Tibial artery (tissue), 4 donors: ENCODE measurements around the gene MRPL42.
A peak's percentile ranks its signal among the peaks of the same experiment; 100 is the strongest.
"Not testable (repeated sequence)": the region's sequence is repeated elsewhere in the genome, so short reads cannot be mapped to it uniquely, and the experiment has no call there.

ENCODE experiments used
- DNase-seq, 2 donors: peaks; one replicate each; pipeline ENCODE4 v3.0.0-alpha.2; 2019
- H3K27ac ChIP-seq, 2 donors: fragments of 200-600 bp; sonication (generic) in 1 of 2; 1 replicate in 1 of 2; 2 replicates in 1 of 2; pipeline ENCODE4 v1.5.1; 2018 to 2019; ENCODE audit warnings: mild to moderate bottlenecking in 1 of 2
- H3K27me3 ChIP-seq, 2 donors: fragments of 200-600 bp; sonication (generic) in 1 of 2; one replicate each; pipeline versions ENCODE4 v1.5.1 to v1.6.0; 2016 to 2019
- H3K36me3 ChIP-seq, 3 donors: fragments of 200-600 bp; sonication (generic) in 2 of 3; one replicate each; pipeline ENCODE4 v1.5.1; 2016 to 2019; ENCODE audit warnings: mild to moderate bottlenecking in 2 of 3
- H3K4me1 ChIP-seq, 4 donors: fragments of 200-600 bp; sonication (generic) in 2 of 4; 1 replicate in 3 of 4; 2 replicates in 1 of 4; pipeline ENCODE4 v1.5.1; 2016 to 2019
- H3K4me3 ChIP-seq, 2 donors: fragments of 200-600 bp; sonication (generic) in 1 of 2; 1 replicate in 1 of 2; 2 replicates in 1 of 2; pipeline ENCODE4 v1.5.1; 2018 to 2019; ENCODE audit warnings: mild to moderate bottlenecking in 2 of 2
- H3K9me3 ChIP-seq, 3 donors: fragments of 200-600 bp; sonication (generic) in 1 of 3; one replicate each; pipeline ENCODE4 v1.5.1; 2016 to 2019
- CTCF ChIP-seq, 2 experiments: fragments of 200-600 bp in 1 of 2; fragments of 450-650 bp in 1 of 2; IDR thresholded peaks; one replicate each; pipeline ENCODE4 v1.5.1; 2017 to 2019; ENCODE audit warnings: antibody characterized with exemption in 2 of 2, mild to moderate bottlenecking in 1 of 2, moderate library complexity in 1 of 2
- intact Hi-C: fragments of 100-400 bp; cut with DNase I; formaldehyde crosslinking; loops from one replicate; pipeline ENCODE4 v1.15.0; 2023; ENCODE audit warnings: low total_unique reads

MRPL42 gene

GRCh38 chr12:93494096-93494495 is 26.8 kb downstream of the MRPL42 start:
- H3K27me3 ChIP-seq, result no peaks in the 10 kb centered on the region
- TF ChIP-seq CTCF (IDR thresholded peaks at IDR 0.05), result no peak
- no peak overlapping the region for H3K4me3 ChIP-seq
- no peak overlapping the region for H3K27ac ChIP-seq
- intact Hi-C loops, result no loop called here
- H3K9me3 ChIP-seq, result no peaks in the 10 kb centered on the region
- peaks cover 24 to 49% (median 24%) of the 10 kb centered on the region in 3 donors for H3K36me3 ChIP-seq
- no peak for DNase-seq
- H3K4me1 ChIP-seq, result no peaks in the 10 kb centered on the region

GRCh38 chr12:93497456-93497855 is 30.1 kb downstream of the MRPL42 start:
- intact Hi-C loops, result no loop called here
- no peak for TF ChIP-seq CTCF (IDR thresholded peaks at IDR 0.05)
- Histone ChIP-seq H3K27me3 (no peaks in the 10 kb centered on the region), H3K36me3 (peaks cover 6 to 27% (median 11%) of the 10 kb centered on the region in 3 donors), H3K4me1 (no peaks in the 10 kb centered on the region), H3K9me3 (no peaks in the 10 kb centered on the region), H3K27ac (no peak overlapping the region), H3K4me3 (no peak overlapping the region)
- no peak for DNase-seq

DNA sequence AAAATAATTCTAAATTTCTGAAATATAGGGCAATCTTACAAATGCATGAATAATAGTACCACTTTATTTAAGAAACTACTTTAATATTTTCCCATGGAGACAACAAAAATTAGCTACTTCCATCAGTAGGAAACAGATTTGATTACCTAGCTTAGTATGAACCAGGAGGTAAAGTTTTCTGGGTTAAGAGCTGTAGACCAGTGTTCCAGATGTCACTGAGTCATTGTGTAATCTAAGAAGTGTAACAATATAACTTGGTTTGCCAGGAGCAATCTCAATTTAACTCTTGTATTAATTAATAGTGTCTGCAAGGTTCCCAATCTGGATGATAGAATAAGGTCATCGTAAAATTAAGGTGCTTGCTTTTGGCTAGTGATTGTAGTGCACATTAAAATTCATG is 31.5 kb downstream of the MRPL42 start:
- H3K4me3 ChIP-seq, H3K27ac ChIP-seq, H3K27me3 ChIP-seq, DNase-seq, H3K9me3 ChIP-seq, intact Hi-C loops, H3K4me1 ChIP-seq: not testable (repeated sequence)
- H3K36me3 ChIP-seq, result peaks cover 6 to 27% (median 11%) of the 10 kb centered on the region in 3 donors

DNA sequence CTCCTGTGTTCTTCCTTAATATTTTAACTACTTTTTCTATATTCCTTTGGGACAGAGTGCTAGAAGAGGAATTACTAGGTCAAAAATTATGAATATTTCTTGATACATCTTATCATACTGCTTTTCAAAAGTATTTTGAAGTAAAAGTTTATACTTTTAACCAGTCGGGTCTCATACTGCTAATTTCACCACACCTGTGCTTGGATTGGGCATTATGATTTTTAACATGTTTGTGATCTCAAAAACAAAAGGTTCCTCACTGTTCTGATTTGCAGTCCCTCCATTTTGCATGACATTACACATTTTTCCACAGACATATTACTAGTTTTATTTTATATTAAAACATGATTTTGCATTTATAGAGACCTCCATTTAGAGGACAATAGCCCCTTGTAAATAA is 32.9 kb downstream of the MRPL42 start:
- no peak overlapping the region for H3K4me3 ChIP-seq

GRCh38 chr12:93500667-93501066 is 33.4 kb downstream of the MRPL42 start:
- no peaks in the 10 kb centered on the region for H3K27me3 ChIP-seq
- no peaks in the 10 kb centered on the region for H3K4me1 ChIP-seq
- no peak overlapping the region for H3K27ac ChIP-seq
- H3K36me3 ChIP-seq, result peaks cover 5 to 13% (median 11%) of the 10 kb centered on the region in 3 donors
- TF ChIP-seq CTCF (IDR thresholded peaks at IDR 0.05), result no peak
- H3K4me3 ChIP-seq, result no peak overlapping the region
- H3K9me3 ChIP-seq, result no peaks in the 10 kb centered on the region
- intact Hi-C loops, result no loop called here
- no peak for DNase-seq

More for the DNA sequence above, 32.9 kb downstream of the MRPL42 start:
- intact Hi-C loops, result no loop called here
- Histone ChIP-seq H3K36me3 (peaks cover 5 to 18% (median 11%) of the 10 kb centered on the region in 3 donors), H3K27me3 (no peaks in the 10 kb centered on the region), H3K27ac (no peak overlapping the region), H3K9me3 (no peaks in the 10 kb centered on the region), H3K4me1 (no peaks in the 10 kb centered on the region)
- DNase-seq, result no peak
- TF ChIP-seq CTCF (IDR thresholded peaks at IDR 0.05), result no peak

DNA sequence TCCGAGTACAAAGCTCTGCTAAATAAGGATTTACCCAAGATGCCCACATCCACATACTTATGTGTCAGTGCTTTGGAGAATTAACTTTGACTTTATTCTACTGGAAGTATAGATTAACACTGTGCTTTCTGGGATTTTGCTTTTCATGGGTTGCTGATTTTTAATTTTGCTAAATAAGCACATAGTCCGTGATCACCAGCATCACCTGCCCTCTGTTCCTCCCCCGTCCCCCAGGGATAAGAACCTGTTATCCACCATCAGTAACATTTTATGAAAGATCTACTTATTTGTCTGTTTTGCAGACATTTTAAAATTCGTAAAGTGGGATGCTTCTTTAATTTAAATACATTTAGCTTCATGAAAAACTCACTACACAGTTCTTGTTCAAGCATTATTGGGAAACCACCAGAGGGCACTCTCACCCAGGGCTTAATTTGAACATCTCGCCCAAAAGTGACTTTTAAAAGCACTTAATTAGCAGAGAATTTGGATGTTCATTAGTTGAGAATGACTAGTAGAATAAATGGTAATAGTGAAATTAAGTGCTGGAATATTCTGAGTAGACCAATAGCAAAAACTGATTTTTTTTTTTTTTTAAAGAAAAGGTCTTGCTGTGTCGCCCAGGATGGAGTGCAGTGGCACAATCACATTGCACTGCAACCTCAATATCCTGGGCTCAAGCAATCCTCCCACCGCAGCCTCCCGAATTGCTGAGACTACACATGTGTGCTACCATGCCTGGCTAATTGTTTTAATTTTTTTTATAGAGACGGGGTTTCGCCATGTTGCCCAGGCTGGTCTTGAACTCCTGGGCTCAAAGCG is 35.7 kb downstream of the MRPL42 start:
- Histone ChIP-seq H3K27me3 (no peaks in the 10 kb centered on the region), H3K4me1 (no peaks in the 10 kb centered on the region), H3K27ac (no peak overlapping the region), H3K9me3 (no peaks in the 10 kb centered on the region), H3K4me3 (no peak overlapping the region), H3K36me3 (peaks cover 3 to 6% (median 5%) of the 10 kb centered on the region in 3 donors)
- no peak for DNase-seq
- intact Hi-C loops, result loop anchor here (2.0 kb wide), 1 partner anchor 600 kb away; no protein-coding TSS in a partner anchor
- TF ChIP-seq CTCF (IDR thresholded peaks at IDR 0.05), result peak; percentile 68 to 77
